ENCODE data around the gene PNPLA5. TPM values are rescaled to one million over a fixed set of nuclear protein-coding genes. Genes with fewer than 3 reads are reported as not detected.

The PNPLA5 gene
- polyA plus RNA-seq, 1 experiment, result not detected

DNA sequence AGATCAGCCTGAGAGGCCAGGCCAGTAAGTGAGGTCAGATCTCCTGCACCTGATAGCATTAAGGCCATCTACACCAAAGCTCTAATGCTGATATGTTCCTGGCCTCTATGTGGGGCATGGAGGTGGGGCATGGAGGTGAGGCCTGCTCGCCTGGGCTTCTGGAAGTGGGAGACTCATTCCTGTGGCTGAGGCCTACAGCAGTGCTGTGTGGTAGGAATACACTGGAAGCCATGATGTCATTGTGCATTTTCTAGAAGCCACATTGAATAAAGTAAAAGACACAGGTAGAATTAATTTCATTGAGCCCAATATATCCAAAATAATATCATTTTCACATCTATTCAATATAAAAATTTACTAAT lies 34.5 kb upstream of the PNPLA5 start:
- Histone ChIP-seq H3K4me3 (ENCODE audit: low read depth, low read length) (no peak overlapping the region), H3K36me3 (ENCODE audit: control insufficient read depth, insufficient read depth, low read length) (peaks cover 3% of the 10 kb centered on the region; the same call in 1 of the 2 replicates), H3K27me3 (ENCODE audit: control insufficient read depth, insufficient read depth, low read length) (no peaks in the 10 kb centered on the region)
- POLR2A ChIA-PET, result no interaction called here
- TF ChIP-seq CTCF (IDR thresholded peaks at IDR 0.05; ENCODE audit: insufficient read depth, low read depth, low read length), result no peak
- CTCF ChIA-PET, result no interaction called here
- no peak for DNase-seq (ENCODE audit: low read depth)

GRCh38 chr22:43925433-43926348 lies 33.9 kb upstream of the PNPLA5 start:
- POLR2A ChIA-PET, result no interaction called here
- CTCF ChIA-PET, result interaction anchor here (2.1 kb wide), 1 partner anchor 20 kb away, joined by 9 read pairs; no protein-coding TSS in a partner anchor
- no peak for DNase-seq (ENCODE audit: low read depth)
- Histone ChIP-seq H3K27me3 (ENCODE audit: control insufficient read depth, insufficient read depth, low read length) (no peaks in the 10 kb centered on the region), H3K36me3 (ENCODE audit: control insufficient read depth, insufficient read depth, low read length) (peaks cover 3% of the 10 kb centered on the region; the same call in 1 of the 2 replicates), H3K4me3 (ENCODE audit: low read depth, low read length) (no peak overlapping the region)
- no peak for TF ChIP-seq CTCF (IDR thresholded peaks at IDR 0.05; ENCODE audit: insufficient read depth, low read depth, low read length)

DNA sequence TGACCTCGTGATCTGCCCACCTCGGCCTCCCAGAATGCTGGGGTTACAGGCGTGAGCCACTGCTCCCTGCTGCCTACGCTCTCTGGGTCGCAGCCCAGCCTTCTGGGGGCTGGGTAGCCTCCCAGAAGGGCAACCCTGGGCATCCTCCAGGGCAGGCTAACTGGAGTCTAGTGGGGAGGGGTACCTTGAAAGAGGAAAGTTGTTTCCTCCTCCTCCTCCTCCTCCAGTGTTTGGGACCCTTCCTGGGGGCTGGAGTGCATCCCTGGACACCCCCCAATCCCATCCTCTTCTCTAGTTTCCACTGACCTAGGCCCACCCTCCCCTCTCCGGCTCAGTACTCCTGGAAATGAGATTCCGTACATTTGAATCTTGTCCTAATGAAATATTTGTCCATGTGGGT lies 33.1 kb upstream of the PNPLA5 start:
- no peak for TF ChIP-seq CTCF (IDR thresholded peaks at IDR 0.05; ENCODE audit: insufficient read depth, low read depth, low read length)
- ChIA-PET CTCF (interaction anchor here (1.7 to 2.1 kb wide), 2 partner anchors 21 to 42 kb away, joined by 3 to 9 read pairs; no protein-coding TSS in a partner anchor), POLR2A (no interaction called here)
- Histone ChIP-seq H3K27me3 (ENCODE audit: control insufficient read depth, insufficient read depth, low read length) (no peaks in the 10 kb centered on the region), H3K4me3 (ENCODE audit: low read depth, low read length) (peak overlapping the region; percentile 3; the same call in 1 of the 2 replicates), H3K36me3 (ENCODE audit: control insufficient read depth, insufficient read depth, low read length) (no peaks in the 10 kb centered on the region; the same call in 1 of the 2 replicates)
- DNase-seq (ENCODE audit: low read depth), result no peak

DNA sequence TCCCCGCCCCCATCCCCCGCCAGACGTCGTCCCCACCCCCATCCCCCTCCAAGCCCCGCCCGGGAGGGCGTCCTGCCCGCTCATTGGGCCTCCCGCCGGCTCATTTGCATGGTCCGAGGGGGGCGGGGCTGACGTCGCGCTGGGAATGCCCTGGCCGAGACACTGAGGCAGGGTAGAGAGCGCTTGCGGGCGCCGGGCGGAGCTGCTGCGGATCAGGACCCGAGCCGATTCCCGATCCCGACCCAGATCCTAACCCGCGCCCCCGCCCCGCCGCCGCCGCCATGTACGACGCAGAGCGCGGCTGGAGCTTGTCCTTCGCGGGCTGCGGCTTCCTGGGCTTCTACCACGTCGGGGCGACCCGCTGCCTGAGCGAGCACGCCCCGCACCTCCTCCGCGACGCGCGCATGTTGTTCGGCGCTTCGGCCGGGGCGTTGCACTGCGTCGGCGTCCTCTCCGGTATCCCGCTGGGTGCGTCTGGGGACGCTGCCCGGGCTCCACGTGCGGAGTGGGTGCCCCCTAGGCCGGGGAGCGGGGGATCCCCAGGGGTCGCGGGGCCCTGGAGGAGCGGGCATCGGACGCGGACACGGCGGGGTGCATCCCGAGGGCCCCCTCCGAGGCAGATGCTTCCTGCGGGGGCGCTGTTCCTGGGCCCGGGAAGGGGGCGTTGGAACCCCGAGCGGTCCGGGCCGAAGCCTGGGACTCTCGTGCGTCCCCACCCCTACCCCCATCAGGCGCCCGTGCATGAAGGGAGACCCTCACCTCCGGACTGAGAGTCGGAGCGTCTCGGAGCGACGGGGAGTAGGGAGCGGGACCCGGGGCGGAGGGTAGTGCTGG lies 32.0 kb upstream of the PNPLA5 start, which contains the start of gene PNPLA3:
Gene PNPLA3, plus strand, starts transcription at position 175 of the 834 bp plus-strand sequence. Its CDS starts 107 bp downstream, at position 282.
- ChIA-PET CTCF (interaction anchor here (0.7 to 2.1 kb wide), 4 partner anchors 20 to 70 kb away, joined by 3 to 9 read pairs (median 3); no protein-coding TSS in a partner anchor), POLR2A (interaction anchor here (0.7 kb wide), 1 partner anchor 893 kb away, joined by 10 read pairs; no protein-coding TSS in a partner anchor)
- DNase-seq (ENCODE audit: low read depth), result no peak
- peak within 1 kb of the TSS; percentile 75 for H3K4me3 ChIP-seq (ENCODE audit: low read depth, low read length)
- no peaks in the 10 kb centered on the region for H3K27me3 ChIP-seq (ENCODE audit: control insufficient read depth, insufficient read depth, low read length)
- no peaks in the 10 kb centered on the region; the same call in 1 of the 2 replicates for H3K36me3 ChIP-seq (ENCODE audit: control insufficient read depth, insufficient read depth, low read length)
- TF ChIP-seq CTCF (IDR thresholded peaks at IDR 0.05; ENCODE audit: insufficient read depth, low read depth, low read length), result peak; percentile 33
